ENCODE data around the gene ITPRIP. TPM values are rescaled to one million over a fixed set of nuclear protein-coding genes. Genes with fewer than 3 reads are reported as not detected.

The ITPRIP gene
- total and polyA plus RNA-seq, 2 of the 8 experiments (the other 6 are each of a cell fraction or from before 2014, with no cell fraction given): 15.3 to 16.9 TPM

DNA sequence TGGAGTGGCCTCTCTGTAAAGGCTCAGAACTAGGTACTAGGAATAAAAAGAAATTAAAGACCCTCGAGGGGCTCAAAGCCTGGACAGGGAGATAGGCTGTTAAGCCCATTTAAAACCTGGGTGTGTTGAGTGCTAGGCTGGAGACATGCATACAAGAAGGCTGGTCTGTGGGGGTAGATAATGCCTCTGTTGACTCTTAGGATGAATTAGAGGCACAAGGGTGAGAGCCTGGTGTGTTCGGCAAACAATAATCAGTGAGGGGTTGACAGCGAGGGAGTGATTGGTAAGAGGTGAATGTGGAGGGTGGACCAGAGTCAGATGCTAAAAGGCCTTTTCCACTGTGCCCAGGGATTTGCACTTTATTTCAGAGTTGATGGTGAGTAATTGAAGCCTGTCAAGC is 56.6 kb downstream of the ITPRIP start:
- H3K4me2 ChIP-seq (ENCODE audit: insufficient read depth in 1 of 2, low read depth in 2 of 2, low read length in 2 of 2): no peak overlapping the region
- H3K4me1 ChIP-seq (replicated peaks in 1 of 4; ENCODE audit: control insufficient read depth in 3 of 4, insufficient read depth in 4 of 4, low read length in 3 of 4): no peaks in the 10 kb centered on the region
- no peak overlapping the region for H3K18ac ChIP-seq (ENCODE audit: extremely low read depth, low read length)
- H4K5ac ChIP-seq (ENCODE audit: insufficient read length, low read depth, low read length): no peak overlapping the region
- H2BK120ac ChIP-seq (replicated peaks; ENCODE audit: low read depth, low read length): no peak overlapping the region
- H3K9ac ChIP-seq (replicated peaks in 1 of 4; ENCODE audit: extremely low read depth in 1 of 4, low read depth in 3 of 4, low read length in 3 of 4): no peak overlapping the region
- H2BK5ac ChIP-seq (ENCODE audit: low read depth, low read length): no peak overlapping the region
- no peak overlapping the region for H2BK12ac ChIP-seq (ENCODE audit: low read depth, low read length)
- POLR2A ChIA-PET (ENCODE audit: partially characterized antibody): no interaction called here
- 83% methylated on average over 3 of the region's 3 CpGs; no CpG with 5 or more reads in 1 of the 2 experiments for WGBS, 2 experiments (ENCODE audit: extremely low coverage in 1 of 2, insufficient coverage in 1 of 2, insufficient read length in 1 of 2, insufficient replicate concordance in 2 of 2, low coverage in 1 of 2, low lambda C conversion rate in 2 of 2, missing lambda C conversion rate in 1 of 2)
- DNase-seq (ENCODE audit: low read depth in 1 of 2, low spot score in 2 of 2) (no peak), FAIRE-seq (no peak)
- H2AFZ ChIP-seq (ENCODE audit: low read length): no peak overlapping the region
- no peak overlapping the region for H3K4me3 ChIP-seq (ENCODE audit: extremely low read depth in 1 of 4, insufficient read depth in 2 of 4, low read depth in 3 of 4, low read length in 4 of 4)
- H3K27ac ChIP-seq (ENCODE audit: low read depth, low read length): no peak overlapping the region
- H3K4ac ChIP-seq (replicated peaks; ENCODE audit: insufficient read length, low read depth, low read length): no peak overlapping the region
- H3K27me3 ChIP-seq (replicated peaks in 1 of 4; ENCODE audit: control insufficient read depth in 3 of 4, extremely low read depth in 1 of 4, insufficient read depth in 3 of 4, low read length in 3 of 4): no peaks in the 10 kb centered on the region
- H3K56ac ChIP-seq (replicated peaks; ENCODE audit: insufficient read length, low read depth, low read length): no peak overlapping the region
- H3K14ac ChIP-seq (ENCODE audit: insufficient read length): no peak overlapping the region
- H3K9me3 ChIP-seq (ENCODE audit: insufficient read depth in 2 of 2, low read depth in 1 of 2, low read length in 1 of 2): no peaks in the 10 kb centered on the region
- H2BK20ac ChIP-seq (ENCODE audit: low read length): no peak overlapping the region
- H3K36me3 ChIP-seq (ENCODE audit: control insufficient read depth in 2 of 4, insufficient read depth in 4 of 4, low read length in 3 of 4): peaks cover 0 to 2% (median 0%) of the 10 kb centered on the region in 4 experiments; a peak in 2 of 8 replicates
- no peak overlapping the region for H3K23ac ChIP-seq (ENCODE audit: insufficient read length)
- H4K91ac ChIP-seq (replicated peaks; ENCODE audit: insufficient read length, low read length): no peak overlapping the region
- no peak overlapping the region for H2BK15ac ChIP-seq (ENCODE audit: low read length)
- no peak overlapping the region for H4K8ac ChIP-seq (ENCODE audit: extremely low read depth, insufficient read depth, low read length)
- H3K79me1 ChIP-seq (ENCODE audit: low read depth, low read length): no peaks in the 10 kb centered on the region
- no peaks in the 10 kb centered on the region for H3K23me2 ChIP-seq (ENCODE audit: low read depth, low read length)
- no peaks in the 10 kb centered on the region for H4K20me1 ChIP-seq (replicated peaks in 1 of 2; ENCODE audit: control insufficient read depth in 1 of 2, insufficient read depth in 2 of 2, low read length in 2 of 2)
- TF ChIP-seq ZNF274 (IDR thresholded peaks at IDR 0.05; ENCODE audit: borderline replicate concordance, extremely low read depth, low read length) (no peak), BRCA1 (IDR thresholded peaks at IDR 0.05; ENCODE audit: low read depth, low read length) (no peak)
- CTCF ChIA-PET (ENCODE audit: partially characterized antibody): interaction anchor here (1.6 to 5.6 kb wide), 6 partner anchors 7 to 69 kb away, joined by 5 to 45 read pairs (median 16); no protein-coding TSS in a partner anchor
- no peak overlapping the region for H2AK5ac ChIP-seq (ENCODE audit: low read depth, low read length)
- H3K79me2 ChIP-seq (ENCODE audit: control insufficient read depth in 1 of 2, insufficient read depth in 2 of 2, low read length in 2 of 2): no peaks in the 10 kb centered on the region

Measured in H1 (cell line).